ENCODE measurements around the gene ZNF362.

Gene ZNF362

DNA sequence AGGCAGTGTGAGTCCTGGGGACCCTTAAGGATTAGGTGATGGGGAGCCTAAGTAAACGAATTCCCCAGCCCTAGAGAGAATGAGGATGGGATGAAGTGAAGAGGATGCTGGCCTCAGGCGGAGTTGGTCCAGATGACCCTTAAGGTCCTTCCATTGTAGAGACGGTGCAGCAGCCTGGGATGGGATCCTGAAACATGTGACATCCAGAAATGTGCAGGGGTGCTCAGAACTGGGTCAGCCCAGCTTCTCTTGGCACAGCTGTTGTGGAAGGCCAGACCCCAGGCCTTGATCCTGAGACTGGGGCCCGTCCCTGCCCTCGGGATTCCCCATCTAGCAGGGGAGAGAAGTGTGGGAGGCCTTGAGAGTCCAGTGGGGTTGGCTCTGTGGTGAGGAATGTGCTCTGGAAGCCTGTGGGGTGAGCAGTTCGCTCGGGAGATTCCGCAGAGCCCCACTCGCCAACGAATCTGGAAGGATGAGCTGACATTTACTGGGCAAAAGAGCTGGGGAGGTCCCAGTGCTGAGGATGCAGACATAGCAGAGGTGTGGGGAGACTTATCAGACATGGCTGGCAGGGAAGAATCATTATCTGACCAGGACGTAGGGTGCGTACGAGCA lies 36.5 kb downstream of the ZNF362 start:
- H3K9me3 ChIP-seq (replicated peaks; ENCODE audit: low read length): no peaks in the 10 kb centered on the region
- no peak overlapping the region for H3K4me3 ChIP-seq (ENCODE audit: low read length)
- no peaks in the 10 kb centered on the region for H3K4me1 ChIP-seq (ENCODE audit: control insufficient read depth, insufficient read depth, low read length)
- H3K9ac ChIP-seq (ENCODE audit: low read depth, low read length): no peak overlapping the region
- no peaks in the 10 kb centered on the region for H3K27me3 ChIP-seq (ENCODE audit: control insufficient read depth, insufficient read depth, low read length)
- H3K36me3 ChIP-seq (ENCODE audit: insufficient read depth, low read length): peaks cover 17% of the 10 kb centered on the region
- no peak overlapping the region for H3K4me2 ChIP-seq (ENCODE audit: low read length)

DNA sequence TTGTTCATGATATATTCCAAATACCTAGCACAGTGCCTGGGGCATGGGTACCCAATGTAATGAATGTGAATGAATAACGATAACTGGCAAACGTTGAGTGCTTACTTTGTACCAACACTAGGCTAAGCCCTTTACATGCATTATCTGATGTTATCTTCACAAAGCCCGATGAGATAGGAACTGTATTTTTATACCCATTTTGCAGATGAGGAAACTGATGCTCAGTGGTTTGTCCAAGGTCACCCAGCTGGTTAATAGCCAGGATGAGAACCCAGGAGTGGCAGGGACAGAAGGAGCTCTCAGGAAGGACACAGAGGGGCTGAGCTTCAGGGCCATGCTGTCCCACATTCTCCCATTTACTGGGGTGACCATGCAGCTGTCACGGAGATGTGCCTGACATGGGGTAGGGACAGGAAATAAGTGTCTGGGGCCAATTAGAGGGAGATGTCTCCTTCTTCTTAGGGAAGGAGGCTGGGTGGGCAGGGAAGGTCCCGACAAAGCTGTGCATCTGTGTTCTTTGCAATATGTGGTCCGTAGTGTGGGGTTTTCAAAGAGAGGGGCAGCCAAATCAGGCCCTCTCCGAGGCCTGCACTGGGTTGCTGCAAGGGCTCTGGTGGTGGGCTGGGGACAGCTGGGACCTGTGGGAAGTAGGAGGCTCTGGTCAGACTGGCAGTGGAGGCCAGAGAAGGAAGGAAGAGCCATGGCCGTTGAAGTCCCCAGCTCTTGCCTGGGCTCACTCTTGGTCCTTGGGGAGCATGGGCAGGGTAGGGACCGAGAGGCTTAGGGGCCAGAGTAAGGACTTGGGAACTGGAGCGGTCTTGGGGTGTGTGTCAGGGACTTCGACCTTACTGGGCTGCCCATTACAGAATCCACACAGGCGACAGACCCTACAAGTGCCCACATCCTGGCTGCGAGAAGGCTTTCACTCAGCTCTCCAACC lies 38.0 kb downstream of the ZNF362 start:
- Histone ChIP-seq H3K4me1 (ENCODE audit: control insufficient read depth, insufficient read depth, low read length) (no peaks in the 10 kb centered on the region), H3K36me3 (ENCODE audit: insufficient read depth, low read length) (peaks cover 19% of the 10 kb centered on the region), H3K4me3 (ENCODE audit: low read length) (no peak overlapping the region), H3K9me3 (replicated peaks; ENCODE audit: low read length) (no peaks in the 10 kb centered on the region), H3K4me2 (ENCODE audit: low read length) (no peak overlapping the region), H3K9ac (ENCODE audit: low read depth, low read length) (no peak overlapping the region), H3K27me3 (ENCODE audit: control insufficient read depth, insufficient read depth, low read length) (no peaks in the 10 kb centered on the region)

DNA sequence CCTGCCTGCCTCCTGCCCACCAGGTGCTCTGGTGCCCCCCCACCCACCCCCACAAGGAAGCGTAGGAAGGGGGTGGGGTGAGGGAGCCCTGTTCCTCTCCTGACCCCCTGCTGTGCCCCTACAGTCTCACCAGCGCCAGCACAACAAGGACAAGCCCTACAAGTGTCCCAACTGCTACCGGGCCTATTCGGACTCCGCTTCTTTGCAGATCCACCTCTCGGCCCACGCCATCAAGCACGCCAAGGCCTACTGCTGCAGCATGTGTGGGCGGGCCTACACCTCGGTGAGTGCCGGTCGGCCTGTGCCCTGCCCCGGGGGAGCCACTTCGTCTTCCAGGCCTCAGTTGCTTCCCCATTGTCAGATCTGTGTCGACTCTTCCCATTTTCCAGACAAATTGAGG lies 38.7 kb downstream of the ZNF362 start:
- Histone ChIP-seq H3K4me2 (ENCODE audit: low read length) (no peak overlapping the region), H3K4me3 (ENCODE audit: low read length) (no peak overlapping the region), H3K36me3 (ENCODE audit: insufficient read depth, low read length) (peaks cover 21% of the 10 kb centered on the region), H3K9me3 (replicated peaks; ENCODE audit: low read length) (no peaks in the 10 kb centered on the region), H3K4me1 (ENCODE audit: control insufficient read depth, insufficient read depth, low read length) (no peaks in the 10 kb centered on the region), H3K9ac (ENCODE audit: low read depth, low read length) (no peak overlapping the region), H3K27me3 (ENCODE audit: control insufficient read depth, insufficient read depth, low read length) (no peaks in the 10 kb centered on the region)

DNA sequence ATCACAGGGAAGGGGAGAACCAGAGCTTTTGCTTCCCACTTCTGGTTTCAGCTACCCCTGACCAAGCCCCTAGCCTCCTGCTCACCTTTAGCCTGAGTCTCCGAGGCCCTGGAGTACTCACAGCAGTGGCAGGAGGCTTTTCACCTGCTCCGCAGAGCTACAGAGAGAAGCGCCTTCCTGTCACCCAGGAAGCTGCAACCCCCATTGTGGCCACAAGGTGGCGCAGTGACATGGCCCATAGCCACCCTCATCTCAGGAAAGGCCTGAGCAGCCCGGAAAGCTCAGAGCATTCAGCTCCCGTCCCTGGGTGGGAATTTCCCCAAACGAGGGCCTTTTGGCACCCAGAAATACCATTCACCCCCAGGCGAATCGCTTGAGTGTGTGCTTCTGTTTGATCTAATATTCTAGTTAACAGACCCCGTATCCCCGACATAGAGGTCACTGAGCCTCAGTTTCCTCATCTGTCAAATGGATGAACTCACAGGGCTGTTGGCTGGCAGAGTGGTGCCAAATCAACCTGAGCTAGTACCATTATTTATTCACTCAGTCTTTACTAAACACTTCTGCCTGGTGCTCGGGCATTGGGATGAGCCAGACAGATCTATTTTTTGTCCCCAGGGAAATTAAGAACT lies 39.3 kb downstream of the ZNF362 start:
- no peaks in the 10 kb centered on the region for H3K27me3 ChIP-seq (ENCODE audit: control insufficient read depth, insufficient read depth, low read length)
- no peak overlapping the region for H3K9ac ChIP-seq (ENCODE audit: low read depth, low read length)
- peaks cover 2% of the 10 kb centered on the region for H3K4me1 ChIP-seq (ENCODE audit: control insufficient read depth, insufficient read depth, low read length)
- H3K9me3 ChIP-seq (replicated peaks; ENCODE audit: low read length): no peaks in the 10 kb centered on the region
- peaks cover 21% of the 10 kb centered on the region for H3K36me3 ChIP-seq (ENCODE audit: insufficient read depth, low read length)
- no peak overlapping the region for H3K4me3 ChIP-seq (ENCODE audit: low read length)
- no peak overlapping the region for H3K4me2 ChIP-seq (ENCODE audit: low read length)

DNA sequence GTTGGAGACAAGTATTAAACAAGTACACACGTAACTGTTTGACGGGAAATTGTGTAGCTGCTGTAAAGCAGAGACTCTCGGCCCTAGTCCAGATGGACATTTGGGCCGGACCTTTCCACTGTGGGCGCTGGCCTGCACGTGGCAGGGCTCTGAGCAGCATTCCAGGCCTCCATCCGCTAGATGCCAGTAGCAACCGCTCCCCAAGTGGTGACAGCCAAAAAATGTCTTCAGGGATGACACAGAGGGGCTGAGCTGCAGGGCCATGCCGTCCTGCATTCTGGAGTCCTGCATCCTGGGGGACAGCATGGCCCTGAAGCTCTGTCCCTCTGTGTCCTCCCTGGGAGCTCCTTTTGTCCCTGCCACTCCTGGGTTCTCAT lies 39.8 kb downstream of the ZNF362 start:
- Histone ChIP-seq H3K27me3 (ENCODE audit: control insufficient read depth, insufficient read depth, low read length) (no peaks in the 10 kb centered on the region), H3K4me3 (ENCODE audit: low read length) (no peak overlapping the region), H3K36me3 (ENCODE audit: insufficient read depth, low read length) (peaks cover 21% of the 10 kb centered on the region), H3K9me3 (replicated peaks; ENCODE audit: low read length) (no peaks in the 10 kb centered on the region), H3K4me1 (ENCODE audit: control insufficient read depth, insufficient read depth, low read length) (peaks cover 7% of the 10 kb centered on the region), H3K4me2 (ENCODE audit: low read length) (no peak overlapping the region), H3K9ac (ENCODE audit: low read depth, low read length) (no peak overlapping the region)

DNA sequence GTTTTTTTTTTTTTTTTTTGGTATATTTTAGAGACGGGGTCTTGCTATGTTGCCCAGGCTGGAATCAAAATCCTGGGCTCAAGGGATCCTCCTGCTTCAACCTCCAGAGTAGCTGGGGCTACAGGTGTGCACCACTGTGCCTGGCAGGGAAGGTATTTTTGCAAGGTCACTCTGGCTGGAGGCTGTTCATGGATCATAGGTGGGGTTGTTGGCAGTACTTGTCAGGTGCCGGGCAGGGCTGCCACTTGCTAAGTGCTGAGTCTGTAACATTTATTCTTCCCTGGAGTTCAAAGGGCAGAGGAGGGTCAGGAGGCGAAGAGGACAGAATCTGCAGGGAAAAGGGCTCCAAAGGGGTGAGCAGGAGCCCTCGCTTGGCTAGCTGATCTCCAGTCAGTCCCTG lies 40.5 kb downstream of the ZNF362 start:
- Histone ChIP-seq H3K9me3 (replicated peaks; ENCODE audit: low read length) (no peaks in the 10 kb centered on the region), H3K9ac (ENCODE audit: low read depth, low read length) (no peak overlapping the region), H3K27me3 (ENCODE audit: control insufficient read depth, insufficient read depth, low read length) (no peaks in the 10 kb centered on the region), H3K4me1 (ENCODE audit: control insufficient read depth, insufficient read depth, low read length) (peaks cover 7% of the 10 kb centered on the region), H3K4me3 (ENCODE audit: low read length) (no peak overlapping the region), H3K4me2 (ENCODE audit: low read length) (no peak overlapping the region), H3K36me3 (ENCODE audit: insufficient read depth, low read length) (peaks cover 21% of the 10 kb centered on the region)

DNA sequence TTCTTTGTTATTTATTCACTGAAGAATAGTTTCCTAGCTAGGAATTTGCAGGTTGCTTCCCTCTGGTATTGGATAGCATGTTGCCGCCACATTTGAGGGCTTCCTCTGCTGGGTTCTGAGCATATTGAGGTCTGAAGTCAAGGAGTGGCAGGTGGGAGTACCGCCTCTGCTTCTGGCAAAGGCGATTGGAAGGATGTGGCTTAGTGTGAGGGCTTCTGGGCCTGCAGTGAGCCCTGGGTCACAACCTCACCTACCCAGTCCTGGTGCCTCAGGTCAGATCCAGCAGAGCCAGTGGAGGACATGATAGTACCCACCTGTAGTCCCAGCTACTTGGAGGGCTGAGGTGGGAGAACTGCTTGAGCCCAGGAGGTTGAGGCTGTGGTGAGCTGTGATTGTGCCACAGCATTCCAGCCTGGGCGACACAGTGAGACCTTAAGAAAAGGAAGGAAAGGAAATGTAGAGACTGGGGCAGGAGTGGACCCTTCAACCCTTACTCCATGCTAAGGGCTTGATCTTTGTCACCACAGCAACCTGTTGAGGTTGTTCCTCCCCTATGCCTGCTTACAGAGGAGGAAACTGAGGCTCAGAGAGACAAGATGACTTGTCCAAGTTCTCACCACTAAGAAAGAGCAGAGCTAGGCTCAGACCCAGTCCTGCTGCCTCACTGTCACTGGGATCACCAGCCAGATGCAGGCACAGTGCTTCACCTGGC lies 41.8 kb downstream of the ZNF362 start:
- Histone ChIP-seq H3K9me3 (replicated peaks; ENCODE audit: low read length) (no peaks in the 10 kb centered on the region), H3K4me1 (ENCODE audit: control insufficient read depth, insufficient read depth, low read length) (peaks cover 7% of the 10 kb centered on the region), H3K27me3 (ENCODE audit: control insufficient read depth, insufficient read depth, low read length) (no peaks in the 10 kb centered on the region), H3K36me3 (ENCODE audit: insufficient read depth, low read length) (peaks cover 21% of the 10 kb centered on the region), H3K4me2 (ENCODE audit: low read length) (no peak overlapping the region), H3K9ac (ENCODE audit: low read depth, low read length) (no peak overlapping the region), H3K4me3 (ENCODE audit: low read length) (no peak overlapping the region)

DNA sequence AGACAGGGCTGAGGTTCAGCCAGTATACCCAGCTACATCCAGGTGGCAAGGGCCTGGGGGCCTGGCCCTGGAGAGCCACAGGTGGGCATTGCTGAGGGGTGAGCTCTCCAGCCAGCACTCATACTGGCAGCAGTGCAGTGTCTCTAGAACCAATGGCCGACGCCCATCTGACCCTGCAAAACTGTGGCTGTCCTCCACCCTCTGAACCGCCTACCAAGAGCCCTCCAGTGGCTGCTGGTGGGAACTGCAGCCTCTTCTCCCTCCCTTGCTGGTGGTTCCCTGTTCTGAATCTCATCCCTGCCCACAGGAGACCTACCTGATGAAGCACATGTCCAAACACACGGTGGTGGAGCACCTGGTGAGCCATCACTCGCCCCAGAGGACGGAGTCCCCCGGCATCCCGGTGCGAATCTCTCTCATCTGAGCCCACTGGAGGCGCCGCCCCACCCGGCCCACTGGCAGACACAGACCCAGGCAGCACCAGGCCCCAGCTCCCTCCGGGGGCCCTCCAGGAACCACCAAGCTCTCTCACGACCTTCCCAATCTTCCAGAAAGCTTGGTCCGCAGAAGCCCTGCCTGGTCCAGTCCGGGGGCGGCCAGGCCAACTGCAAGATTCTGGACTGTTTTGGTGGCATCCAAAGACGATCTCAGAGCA lies 42.5 kb downstream of the ZNF362 start:
- no peak overlapping the region for H3K4me3 ChIP-seq (ENCODE audit: low read length)

DNA sequence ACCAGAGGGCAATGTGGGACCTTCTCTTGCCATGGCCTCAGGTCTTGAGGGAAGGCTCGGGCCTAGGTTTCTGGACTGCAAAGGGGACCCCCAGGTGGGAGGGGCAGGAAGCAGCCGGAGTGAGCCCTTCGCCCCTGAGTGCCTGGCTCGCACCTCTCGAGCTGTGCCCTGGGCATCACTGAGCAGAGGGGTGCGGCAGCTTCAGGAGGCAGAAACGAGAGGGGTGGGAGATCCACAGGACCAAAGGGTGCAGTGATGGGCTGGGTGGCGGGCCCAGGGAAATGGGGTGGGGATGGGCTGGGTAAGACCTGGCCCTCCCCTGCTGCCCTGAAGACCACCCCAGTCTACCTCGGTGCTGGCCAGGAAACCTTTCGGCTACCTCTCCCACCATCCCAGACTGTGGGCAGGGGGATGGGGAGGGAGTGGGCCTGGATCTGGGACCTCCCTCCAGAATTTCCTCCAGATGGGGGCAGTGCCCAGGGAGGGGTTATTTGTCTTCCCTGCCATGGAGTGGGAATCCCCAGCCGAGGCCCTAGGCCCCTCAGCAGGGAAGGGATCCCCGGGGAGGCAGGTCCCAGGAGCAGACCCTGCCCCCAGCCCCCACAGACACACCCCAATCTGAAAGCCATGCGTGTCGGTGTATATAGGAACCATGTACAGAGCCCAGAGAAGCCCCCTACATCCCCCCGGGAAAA lies 43.3 kb downstream of the ZNF362 start:
- H3K4me3 ChIP-seq (ENCODE audit: low read length): no peak overlapping the region
- peaks cover 18% of the 10 kb centered on the region for H3K36me3 ChIP-seq (ENCODE audit: insufficient read depth, low read length)
- H3K9me3 ChIP-seq (replicated peaks; ENCODE audit: low read length): no peaks in the 10 kb centered on the region
- H3K4me2 ChIP-seq (ENCODE audit: low read length): no peak overlapping the region
- H3K9ac ChIP-seq (ENCODE audit: low read depth, low read length): no peak overlapping the region
- H3K4me1 ChIP-seq (ENCODE audit: control insufficient read depth, insufficient read depth, low read length): peaks cover 7% of the 10 kb centered on the region
- H3K27me3 ChIP-seq (ENCODE audit: control insufficient read depth, insufficient read depth, low read length): no peaks in the 10 kb centered on the region

More for the DNA sequence above, 42.5 kb downstream of the ZNF362 start:
- peaks cover 21% of the 10 kb centered on the region for H3K36me3 ChIP-seq (ENCODE audit: insufficient read depth, low read length)
- H3K4me1 ChIP-seq (ENCODE audit: control insufficient read depth, insufficient read depth, low read length): peaks cover 7% of the 10 kb centered on the region
- H3K27me3 ChIP-seq (ENCODE audit: control insufficient read depth, insufficient read depth, low read length): no peaks in the 10 kb centered on the region
- H3K9ac ChIP-seq (ENCODE audit: low read depth, low read length): no peak overlapping the region
- H3K4me2 ChIP-seq (ENCODE audit: low read length): no peak overlapping the region
- no peaks in the 10 kb centered on the region for H3K9me3 ChIP-seq (replicated peaks; ENCODE audit: low read length)

DNA sequence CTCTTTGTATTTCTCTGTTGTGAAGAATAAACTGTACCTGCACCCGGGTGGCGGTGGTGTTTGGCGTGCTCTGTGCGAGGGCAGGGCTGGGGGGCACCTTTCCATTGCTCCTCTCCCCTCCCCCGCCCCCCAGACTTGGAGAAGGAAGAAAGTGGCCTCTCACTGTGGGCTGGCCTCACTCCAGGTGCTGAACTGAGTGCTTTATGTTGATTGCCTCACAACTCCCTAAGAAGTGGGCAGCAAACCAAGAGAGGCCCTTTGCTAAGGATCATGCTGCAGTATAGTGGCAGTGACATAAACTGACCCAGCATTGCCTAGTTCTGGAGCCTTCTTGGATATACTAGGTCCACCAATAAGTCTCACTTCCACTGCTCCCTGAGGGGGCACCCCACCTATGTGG lies 44.4 kb downstream of the ZNF362 start:
- Histone ChIP-seq H3K9me3 (replicated peaks; ENCODE audit: low read length) (no peaks in the 10 kb centered on the region), H3K4me1 (ENCODE audit: control insufficient read depth, insufficient read depth, low read length) (peaks cover 7% of the 10 kb centered on the region), H3K27me3 (ENCODE audit: control insufficient read depth, insufficient read depth, low read length) (no peaks in the 10 kb centered on the region), H3K36me3 (ENCODE audit: insufficient read depth, low read length) (peaks cover 13% of the 10 kb centered on the region), H3K9ac (ENCODE audit: low read depth, low read length) (no peak overlapping the region), H3K4me3 (ENCODE audit: low read length) (no peak overlapping the region), H3K4me2 (ENCODE audit: low read length) (no peak overlapping the region)

Data from skeletal muscle satellite cell (primary cell).